ENCODE measurements around the gene SDS. TPM values are rescaled to one million over a fixed set of nuclear protein-coding genes. Genes with fewer than 3 reads are reported as not detected.

Gene SDS
- total and polyA plus RNA-seq, 8 donors: 0.25 to 4.7 (median 1.4) TPM; not detected in 3

- Histone ChIP-seq H3K4me1 (no peaks in the 10 kb centered on the region), H3K27ac (no peak overlapping the region), H3K36me3 (no peaks in the 10 kb centered on the region), H3K9me3 (no peaks in the 10 kb centered on the region), H3K4me3 (no peak overlapping the region), H3K27me3 (peaks cover 0 to 47% (median 11%) of the 10 kb centered on the region in 3 donors)
- 72 to 90% (median 82%) methylated on average over 4 of the region's 4 CpGs for WGBS, 5 donors
- DNase-seq: no peak
- TF ChIP-seq, protein P1, sequence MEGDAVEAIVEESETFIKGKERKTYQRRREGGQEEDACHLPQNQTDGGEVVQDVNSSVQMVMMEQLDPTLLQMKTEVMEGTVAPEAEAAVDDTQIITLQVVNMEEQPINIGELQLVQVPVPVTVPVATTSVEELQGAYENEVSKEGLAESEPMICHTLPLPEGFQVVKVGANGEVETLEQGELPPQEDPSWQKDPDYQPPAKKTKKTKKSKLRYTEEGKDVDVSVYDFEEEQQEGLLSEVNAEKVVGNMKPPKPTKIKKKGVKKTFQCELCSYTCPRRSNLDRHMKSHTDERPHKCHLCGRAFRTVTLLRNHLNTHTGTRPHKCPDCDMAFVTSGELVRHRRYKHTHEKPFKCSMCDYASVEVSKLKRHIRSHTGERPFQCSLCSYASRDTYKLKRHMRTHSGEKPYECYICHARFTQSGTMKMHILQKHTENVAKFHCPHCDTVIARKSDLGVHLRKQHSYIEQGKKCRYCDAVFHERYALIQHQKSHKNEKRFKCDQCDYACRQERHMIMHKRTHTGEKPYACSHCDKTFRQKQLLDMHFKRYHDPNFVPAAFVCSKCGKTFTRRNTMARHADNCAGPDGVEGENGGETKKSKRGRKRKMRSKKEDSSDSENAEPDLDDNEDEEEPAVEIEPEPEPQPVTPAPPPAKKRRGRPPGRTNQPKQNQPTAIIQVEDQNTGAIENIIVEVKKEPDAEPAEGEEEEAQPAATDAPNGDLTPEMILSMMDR (IDR thresholded peaks at IDR 0.05): no peak
- TF ChIP-seq EP300 (IDR thresholded peaks at IDR 0.05) (no peak), POLR2AphosphoS5 (IDR thresholded peaks at IDR 0.05) (no peak), POLR2A (IDR thresholded peaks at IDR 0.05) (no peak)
- intact Hi-C loops (cut with DNase I; ENCODE audit: low total_unique reads): no loop called here
These were observed 35.0 kb upstream of the SDS start for GRCh38 chr12:113438523-113439300.

GRCh38 chr12:113437729-113438100, 34.0 kb upstream of the SDS start:
- no peaks in the 10 kb centered on the region for H3K36me3 ChIP-seq
- no peak overlapping the region for H3K4me3 ChIP-seq
- 59 to 70% (median 65%) methylated on average over 6 to 9 of the region's 9 CpGs for WGBS, 5 donors
- no peaks in the 10 kb centered on the region for H3K4me1 ChIP-seq
- H3K9me3 ChIP-seq: no peaks in the 10 kb centered on the region
- H3K27ac ChIP-seq: no peak overlapping the region
- intact Hi-C loops (cut with DNase I; ENCODE audit: low total_unique reads): no loop called here
- no peak for TF ChIP-seq POLR2AphosphoS5 (IDR thresholded peaks at IDR 0.05)
- TF ChIP-seq EP300 (IDR thresholded peaks at IDR 0.05): no peak
- no peak for TF ChIP-seq POLR2A (IDR thresholded peaks at IDR 0.05)
- TF ChIP-seq, protein P1 (IDR thresholded peaks at IDR 0.05): no peak
- peaks cover 0 to 37% (median 11%) of the 10 kb centered on the region in 3 donors for H3K27me3 ChIP-seq
- no peak for DNase-seq

DNA sequence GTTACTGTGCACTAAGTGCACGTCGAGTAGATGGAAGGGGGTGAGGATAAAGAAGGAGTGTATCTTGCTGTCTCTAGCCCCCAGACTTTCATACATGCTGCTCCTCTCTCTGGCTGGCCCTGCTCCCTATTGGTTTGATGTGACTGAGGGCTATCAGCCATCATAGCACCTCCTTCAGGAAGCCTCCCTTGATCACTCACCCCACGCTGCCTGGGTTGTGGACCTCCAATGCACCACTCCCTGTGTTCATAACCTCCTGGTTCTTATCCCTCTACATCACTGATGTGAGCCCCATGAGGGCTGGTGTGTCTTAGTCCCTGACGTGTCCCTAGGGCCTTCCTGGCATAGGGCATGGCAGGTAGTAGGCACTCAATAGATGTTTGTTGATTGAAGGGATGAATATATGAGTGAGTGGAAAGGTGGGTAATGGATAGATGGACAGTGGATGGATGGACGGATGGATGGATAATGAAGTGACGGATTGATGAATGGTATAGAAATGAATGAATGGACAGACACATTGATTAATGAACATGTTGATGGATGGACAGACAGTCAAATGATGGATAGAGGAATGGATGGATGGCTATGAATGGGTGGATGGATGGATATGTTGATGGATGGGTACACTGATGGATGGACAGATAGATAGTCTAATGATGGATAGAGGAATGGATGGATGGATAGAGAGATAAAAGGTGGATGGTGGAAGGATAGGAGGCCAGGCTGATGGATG, 33.5 kb upstream of the SDS start:
- Histone ChIP-seq H3K9me3 (no peaks in the 10 kb centered on the region), H3K36me3 (no peaks in the 10 kb centered on the region), H3K27me3 (peaks cover 0 to 32% (median 11%) of the 10 kb centered on the region in 3 donors), H3K4me3 (no peak overlapping the region), H3K27ac (no peak overlapping the region), H3K4me1 (no peaks in the 10 kb centered on the region)
- no peak for TF ChIP-seq POLR2AphosphoS5 (IDR thresholded peaks at IDR 0.05)
- TF ChIP-seq EP300 (IDR thresholded peaks at IDR 0.05): no peak
- no peak for TF ChIP-seq POLR2A (IDR thresholded peaks at IDR 0.05)
- TF ChIP-seq, protein P1 (IDR thresholded peaks at IDR 0.05): no peak
- DNase-seq: no peak
- WGBS, 5 donors: 77 to 89% (median 86%) methylated on average over 6 of the region's 6 CpGs
- intact Hi-C loops (cut with DNase I; ENCODE audit: low total_unique reads): no loop called here

DNA sequence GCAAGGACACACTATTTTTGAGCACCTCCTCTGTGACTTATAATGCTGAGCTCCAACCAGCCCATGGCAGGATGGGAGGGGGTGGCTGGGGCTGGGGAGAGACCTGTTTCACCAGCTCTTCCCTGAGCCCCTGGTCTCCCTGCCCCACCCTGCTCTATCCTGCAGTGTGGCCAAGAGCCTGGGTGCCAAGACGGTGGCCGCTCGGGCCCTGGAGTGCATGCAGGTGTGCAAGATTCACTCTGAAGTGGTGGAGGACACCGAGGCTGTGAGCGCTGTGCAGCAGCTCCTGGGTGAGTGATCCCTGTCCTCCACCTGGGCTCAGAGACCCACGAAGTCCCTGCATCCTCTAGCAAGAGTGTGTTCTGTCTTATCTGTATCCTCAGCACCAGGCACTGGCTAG, 32.9 kb upstream of the SDS start:
- no peak for DNase-seq

More for the DNA sequence above, 32.9 kb upstream of the SDS start:
- WGBS, 5 donors: 79 to 92% (median 83%) methylated on average over 6 of the region's 6 CpGs; no CpG with 5 or more reads in 1 of the 5 donors
- intact Hi-C loops (cut with DNase I; ENCODE audit: low total_unique reads): no loop called here
- TF ChIP-seq EP300 (IDR thresholded peaks at IDR 0.05): no peak
- TF ChIP-seq POLR2A (IDR thresholded peaks at IDR 0.05): no peak
- Histone ChIP-seq H3K36me3 (no peaks in the 10 kb centered on the region), H3K27me3 (peaks cover 0 to 27% (median 11%) of the 10 kb centered on the region in 3 donors), H3K9me3 (no peaks in the 10 kb centered on the region), H3K27ac (no peak overlapping the region), H3K4me3 (no peak overlapping the region), H3K4me1 (no peaks in the 10 kb centered on the region)
